ENCODE data around the gene XKR3.
"Not testable (repeated sequence)": the region's sequence is repeated elsewhere in the genome, so short reads cannot be mapped to it uniquely, and the experiment has no call there.

Gene XKR3

DNA sequence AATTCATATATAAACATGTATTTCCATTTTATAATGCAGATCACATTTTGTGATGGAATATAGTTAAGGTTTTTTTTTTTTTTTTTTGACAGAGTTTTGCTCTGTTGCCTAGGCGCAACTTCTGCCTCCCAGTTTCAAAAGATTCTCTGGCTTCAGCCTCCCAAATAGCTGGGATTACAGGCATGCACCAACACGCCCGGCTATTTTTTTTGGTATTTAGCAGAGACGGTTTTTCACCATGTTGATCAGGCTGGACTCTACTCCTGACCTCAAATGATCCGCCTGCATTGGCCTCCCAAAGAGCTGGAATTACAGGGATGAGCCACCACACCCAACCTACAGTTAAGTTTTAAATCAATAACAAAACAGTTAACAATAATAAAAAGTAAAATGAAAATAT, 18.8 kb downstream of the XKR3 start:
- no peak for DNase-seq (ENCODE audit: low read depth in 2 of 2)

DNA sequence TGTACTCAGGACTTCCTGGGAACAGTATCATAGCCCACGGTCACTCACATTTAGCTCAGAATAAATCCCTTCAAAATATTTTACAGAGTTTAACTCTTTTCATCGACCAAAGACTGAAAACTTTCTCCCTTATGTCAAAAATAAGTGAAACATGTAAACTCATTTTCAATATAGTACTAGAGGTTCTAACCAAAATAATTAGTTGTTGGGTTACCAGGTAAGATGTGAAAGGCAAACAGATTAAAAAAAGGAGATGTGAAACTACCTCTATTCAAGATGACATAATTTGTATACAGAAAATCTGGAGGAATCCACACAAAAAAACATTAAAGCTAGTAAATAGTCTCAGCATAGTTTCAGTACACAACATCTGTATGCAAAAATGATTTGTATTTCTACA, 20.3 kb downstream of the XKR3 start:
- DNase-seq (ENCODE audit: low read depth in 2 of 2) = no peak

DNA sequence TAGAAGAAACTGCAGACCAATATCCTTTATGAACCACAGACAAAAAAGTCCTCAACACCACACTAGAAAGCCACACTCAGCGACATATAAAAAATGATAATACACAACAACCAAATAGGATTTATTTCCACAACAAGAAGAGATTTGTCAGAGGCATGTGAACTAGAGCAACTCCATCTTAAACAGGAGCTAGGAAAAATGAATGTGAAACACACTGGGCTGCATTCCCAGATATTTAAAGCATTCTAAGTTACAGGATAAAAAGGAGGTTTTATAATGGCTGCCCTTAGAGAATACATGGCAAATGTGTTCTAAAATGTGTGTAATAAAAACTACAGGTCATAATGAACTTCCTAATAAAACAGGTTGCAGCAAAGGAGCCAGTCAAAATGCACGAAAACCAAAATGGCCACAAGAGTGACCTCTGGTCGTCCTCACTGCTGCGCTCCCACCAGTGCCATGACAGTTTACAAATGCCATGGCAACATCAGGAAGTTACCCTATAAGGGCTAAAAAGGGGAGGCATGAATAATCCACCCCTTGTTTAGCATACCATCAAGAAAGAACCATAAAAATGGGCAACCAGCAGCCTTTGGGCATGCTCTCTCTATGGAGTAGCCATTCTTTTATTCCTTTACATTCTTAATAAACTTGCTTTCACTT, 21.8 kb downstream of the XKR3 start:
- no peak for DNase-seq (ENCODE audit: low read depth in 2 of 2)

DNA sequence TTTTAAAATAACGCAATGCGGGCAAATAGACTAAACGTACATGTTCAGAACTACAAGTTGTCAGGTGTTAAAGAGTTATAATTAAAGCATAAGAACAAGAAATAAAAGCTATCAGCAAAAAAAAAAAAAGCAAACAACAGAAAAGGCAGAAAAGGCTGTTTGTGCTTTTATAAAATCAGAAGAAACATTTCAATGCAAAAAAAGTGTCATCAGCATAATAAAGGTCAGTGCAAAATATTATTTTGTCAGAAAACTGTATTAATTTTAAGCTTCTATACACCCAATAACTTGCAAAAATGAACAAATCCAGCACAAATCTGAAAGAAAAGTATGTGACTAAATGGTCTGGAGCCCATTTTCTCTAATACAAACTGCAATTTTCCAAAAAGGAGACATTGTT, 23.6 kb downstream of the XKR3 start:
- no peak for DNase-seq (ENCODE audit: low read depth in 2 of 2)

DNA sequence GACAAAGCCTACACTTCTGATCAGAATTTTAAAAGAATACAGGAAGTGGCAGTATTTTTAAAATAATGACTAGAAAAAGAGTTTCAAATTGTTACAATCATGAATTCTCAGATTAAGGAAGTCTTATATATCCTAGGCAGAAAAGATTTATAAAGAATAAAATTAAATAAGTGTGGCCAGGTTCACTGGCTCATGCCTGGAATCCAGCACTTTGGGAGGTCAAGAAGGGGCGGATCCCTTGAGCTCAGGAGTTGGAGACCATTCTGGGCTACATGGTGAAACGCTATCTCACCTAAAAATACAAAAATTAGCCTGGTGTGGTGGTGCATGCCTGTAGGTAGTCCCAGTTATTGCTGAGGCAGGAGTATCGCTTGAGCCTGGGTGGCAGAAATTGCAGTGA, 24.1 kb downstream of the XKR3 start:
- DNase-seq (ENCODE audit: low read depth in 2 of 2) = no peak

DNA sequence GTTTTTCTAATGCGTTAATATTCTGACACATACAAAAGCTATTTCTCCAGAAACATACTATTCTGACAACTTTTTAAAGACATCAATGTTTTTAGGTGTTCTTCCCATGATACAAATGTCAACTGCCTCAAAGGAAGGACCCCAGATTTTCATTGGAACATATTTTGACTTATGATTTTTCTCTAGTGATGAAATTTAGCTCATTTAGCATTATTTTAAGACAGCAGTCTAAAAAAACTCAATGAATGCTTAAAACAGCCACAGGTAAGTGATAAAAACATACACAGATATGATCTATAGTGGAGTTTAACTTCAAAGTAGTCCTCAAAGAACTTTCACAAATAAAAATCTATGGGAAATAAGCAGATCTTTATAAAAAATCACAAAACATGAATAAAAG, 24.9 kb downstream of the XKR3 start:
- DNase-seq (ENCODE audit: low read depth in 2 of 2) = no peak

DNA sequence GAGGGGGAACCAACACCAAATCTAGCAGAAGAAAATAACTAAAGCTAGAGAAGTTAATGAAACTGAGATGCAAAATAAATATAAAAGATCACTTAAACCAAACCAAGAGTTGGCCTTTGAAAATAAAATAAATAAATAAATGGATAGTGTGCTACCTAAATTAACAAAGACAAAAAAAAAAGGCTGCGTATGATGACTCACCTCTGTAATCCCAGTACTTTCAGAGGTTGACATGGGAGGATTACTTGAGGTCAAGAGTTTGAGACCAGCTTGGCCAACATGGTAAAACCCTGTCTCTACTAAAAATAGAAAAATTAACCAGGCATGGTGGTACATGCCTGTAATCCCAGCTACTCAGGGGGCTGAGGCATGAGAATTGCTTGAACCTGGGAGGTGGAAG, 29.7 kb downstream of the XKR3 start:
- not testable (repeated sequence) for DNase-seq (ENCODE audit: low read depth in 2 of 2)

DNA sequence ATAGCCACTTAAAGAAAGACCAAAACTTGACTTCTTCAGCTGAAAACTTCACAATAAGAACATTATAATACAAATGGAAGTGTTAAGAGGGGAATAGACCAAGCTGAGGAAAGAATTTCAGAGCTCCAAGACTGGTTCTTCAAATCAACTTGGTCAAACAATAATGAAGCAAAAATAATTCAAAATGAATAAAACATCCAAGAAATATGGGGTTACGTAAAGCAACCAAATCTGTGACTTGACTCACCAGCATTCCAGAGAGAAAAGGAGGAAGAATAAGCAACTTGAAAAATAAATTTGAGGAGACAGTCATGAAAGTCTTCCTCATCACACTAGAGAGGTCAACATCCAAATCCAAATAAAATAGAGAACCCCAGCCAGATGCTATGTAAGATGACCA, 31.4 kb downstream of the XKR3 start:
- no peak for DNase-seq (ENCODE audit: low read depth in 2 of 2)

DNA sequence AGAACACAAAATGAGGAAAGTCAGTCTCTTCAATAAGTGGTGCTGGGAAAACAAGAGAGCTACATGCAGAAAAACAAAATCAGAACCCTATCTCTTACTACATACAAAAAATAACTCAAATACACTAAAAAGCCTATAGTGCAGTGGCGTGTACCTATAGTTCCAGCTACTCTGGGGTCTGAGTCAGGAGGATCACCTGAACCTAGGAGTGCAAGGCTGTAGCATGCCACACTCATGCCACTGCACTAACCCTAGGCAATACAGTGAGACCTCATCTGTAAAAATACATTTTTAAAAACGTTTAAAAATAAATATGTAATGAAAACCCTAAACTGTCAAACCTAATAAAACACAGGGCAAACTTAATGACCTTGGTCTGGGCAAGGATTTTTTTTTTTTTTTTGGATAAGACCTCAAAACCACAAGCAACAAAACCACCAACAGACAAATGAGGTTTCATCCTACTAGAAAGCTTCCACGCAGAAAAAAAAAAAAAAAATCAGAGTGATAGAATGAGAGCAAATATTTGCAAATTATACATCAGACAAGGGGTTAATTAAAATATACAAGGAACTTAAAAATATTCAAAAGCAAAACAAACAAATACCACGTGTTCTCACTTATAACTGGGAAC, 35.2 kb downstream of the XKR3 start:
- no peak for DNase-seq (ENCODE audit: low read depth in 2 of 2)

DNA sequence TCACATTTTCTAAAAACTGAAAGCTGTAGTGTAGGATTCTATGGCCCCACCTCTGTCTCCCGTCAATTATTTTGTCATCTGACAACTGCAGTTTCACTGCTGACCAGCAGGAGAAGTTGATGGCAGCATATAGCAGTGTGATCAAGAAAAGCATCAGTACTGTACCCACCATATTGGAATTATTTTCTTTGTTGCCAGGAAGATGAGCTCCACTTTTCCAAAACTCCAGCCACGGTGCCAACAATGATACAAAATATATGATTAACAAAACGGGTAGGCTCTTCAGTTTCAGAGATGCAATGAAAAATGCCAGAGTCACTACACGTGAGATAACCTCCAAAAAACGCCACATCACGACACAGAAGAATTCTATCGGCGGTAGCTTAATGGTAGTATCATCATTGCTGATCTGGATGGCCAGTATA, 41.3 kb downstream of the XKR3 start:
- no peak for DNase-seq (ENCODE audit: low read depth in 2 of 2)

DNA sequence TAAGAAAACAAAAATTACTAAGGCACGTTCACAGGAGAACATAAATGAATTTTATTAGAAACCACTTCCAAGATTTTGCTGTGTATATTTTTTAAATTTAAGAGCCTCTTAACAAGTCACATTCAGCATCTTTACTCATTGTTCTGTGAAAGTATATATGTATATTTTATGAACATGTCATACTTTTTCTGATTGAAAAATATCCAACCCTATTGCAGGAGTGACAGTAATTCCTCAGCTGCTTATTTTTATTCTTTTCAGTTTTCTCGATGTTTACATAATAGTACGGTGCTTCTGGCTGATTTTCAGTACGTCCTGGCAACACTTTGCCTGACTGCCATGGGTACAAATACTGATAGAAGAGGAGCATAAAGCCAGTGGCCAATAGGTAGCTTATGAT, 41.8 kb downstream of the XKR3 start:
- DNase-seq (ENCODE audit: low read depth in 2 of 2) = no peak

DNA sequence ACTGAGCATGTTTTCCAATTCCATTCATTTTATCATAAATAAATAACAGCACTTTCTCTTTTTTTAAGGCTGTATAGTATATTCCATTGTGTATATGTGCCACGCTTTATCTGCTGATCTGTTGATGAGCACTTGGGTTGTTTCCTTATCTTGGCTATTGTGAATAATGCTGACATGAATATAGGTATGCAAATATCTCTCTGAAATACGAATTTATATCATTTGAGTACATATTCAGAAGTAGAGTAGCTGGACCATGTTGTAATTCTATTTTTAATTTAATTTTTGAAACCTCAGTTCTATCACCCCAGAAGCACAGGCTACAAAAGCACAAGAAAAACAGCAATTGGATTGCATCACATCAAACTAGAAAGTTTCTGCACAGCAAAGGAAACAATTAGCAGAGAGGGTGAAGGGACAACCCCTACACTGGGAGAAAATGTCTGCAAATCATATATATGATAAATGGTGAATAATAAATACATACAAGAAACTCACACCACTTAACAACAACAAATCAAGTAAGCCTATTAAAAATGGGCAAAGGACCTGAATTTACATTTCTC, 43.4 kb downstream of the XKR3 start:
- no peak for DNase-seq (ENCODE audit: low read depth in 2 of 2)

DNA sequence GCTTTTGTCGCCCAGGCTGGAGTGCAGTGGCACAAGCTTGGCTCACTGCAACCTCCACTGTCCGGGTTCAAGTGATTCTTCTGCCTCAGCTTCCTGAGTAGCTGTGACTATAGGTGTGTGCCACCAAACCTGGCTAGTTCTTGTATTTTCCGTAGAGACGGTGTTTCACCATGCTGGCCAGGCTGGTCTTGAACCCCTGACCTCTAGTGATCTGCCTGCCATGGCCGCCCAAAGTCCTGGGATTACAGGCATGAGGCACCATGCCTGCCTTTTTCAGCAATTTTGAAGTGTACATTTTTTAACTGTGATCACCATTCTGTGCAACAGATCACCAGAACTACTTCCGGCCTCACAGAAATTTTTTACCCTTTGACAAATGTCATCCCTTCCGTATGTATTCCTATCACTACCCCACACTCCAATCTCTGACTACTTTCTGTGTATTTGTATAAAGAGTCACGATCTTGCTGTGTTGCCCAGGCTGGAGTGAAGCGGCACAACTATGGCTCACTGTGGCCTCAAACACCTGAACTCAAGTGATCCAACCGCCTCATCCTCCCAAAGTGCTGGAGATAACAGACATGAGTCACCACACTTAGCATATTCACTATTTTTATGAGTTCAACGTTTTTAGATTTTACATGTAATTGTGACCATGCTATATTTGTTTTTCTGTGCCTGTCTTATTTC, 44.0 kb downstream of the XKR3 start:
- DNase-seq (ENCODE audit: low read depth in 2 of 2) = no peak

DNA sequence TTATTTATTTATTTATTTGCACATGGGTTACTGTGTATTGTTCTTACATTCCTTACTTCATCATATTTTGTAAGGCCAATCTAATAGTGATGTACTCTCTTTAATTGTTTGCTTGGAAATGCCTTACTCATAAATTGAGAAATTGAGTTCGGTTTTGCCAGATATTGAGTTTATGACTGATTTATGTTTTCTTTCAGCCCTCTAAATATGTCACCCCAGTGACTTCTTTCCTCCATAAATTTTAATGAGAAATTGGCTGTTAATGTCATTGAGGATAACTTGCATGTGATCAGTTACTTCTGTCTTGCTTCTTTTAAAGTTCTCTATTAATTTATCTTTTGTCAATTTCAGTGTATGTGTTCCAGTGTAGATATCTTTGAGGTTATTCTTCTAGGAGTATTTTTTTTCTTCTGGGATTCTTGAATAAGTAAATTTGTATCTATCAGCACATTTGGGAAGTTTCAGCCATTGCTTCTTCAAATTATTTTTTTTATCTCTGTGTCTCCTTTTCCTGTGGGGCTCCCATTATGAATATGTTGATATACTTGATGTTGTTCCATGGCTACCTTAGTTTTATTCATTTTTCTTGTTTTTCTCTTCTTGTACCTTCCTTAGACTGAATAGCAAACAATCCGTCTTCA, 47.8 kb downstream of the XKR3 start:
- DNase-seq (ENCODE audit: low read depth in 2 of 2) = no peak

DNA sequence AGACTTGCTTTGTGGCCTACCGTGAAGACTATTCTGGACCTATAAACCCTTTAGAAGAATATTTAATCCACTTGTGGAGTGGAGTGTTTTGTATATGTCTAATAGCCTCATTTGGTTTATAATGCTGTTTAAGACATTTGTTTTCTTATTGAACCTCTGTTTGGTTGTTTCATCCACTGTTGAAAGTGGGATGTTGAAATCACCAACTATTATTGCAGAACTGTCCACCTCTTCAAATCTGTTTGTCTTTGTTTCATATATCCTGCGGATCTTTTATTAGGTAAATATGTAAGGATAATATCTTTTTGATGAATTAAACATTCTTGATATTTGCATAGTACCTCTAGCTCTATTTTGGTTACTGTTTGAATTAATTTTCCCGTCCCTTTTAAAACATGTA, 49.1 kb downstream of the XKR3 start:
- DNase-seq (ENCODE audit: low read depth in 2 of 2) = no peak

DNA sequence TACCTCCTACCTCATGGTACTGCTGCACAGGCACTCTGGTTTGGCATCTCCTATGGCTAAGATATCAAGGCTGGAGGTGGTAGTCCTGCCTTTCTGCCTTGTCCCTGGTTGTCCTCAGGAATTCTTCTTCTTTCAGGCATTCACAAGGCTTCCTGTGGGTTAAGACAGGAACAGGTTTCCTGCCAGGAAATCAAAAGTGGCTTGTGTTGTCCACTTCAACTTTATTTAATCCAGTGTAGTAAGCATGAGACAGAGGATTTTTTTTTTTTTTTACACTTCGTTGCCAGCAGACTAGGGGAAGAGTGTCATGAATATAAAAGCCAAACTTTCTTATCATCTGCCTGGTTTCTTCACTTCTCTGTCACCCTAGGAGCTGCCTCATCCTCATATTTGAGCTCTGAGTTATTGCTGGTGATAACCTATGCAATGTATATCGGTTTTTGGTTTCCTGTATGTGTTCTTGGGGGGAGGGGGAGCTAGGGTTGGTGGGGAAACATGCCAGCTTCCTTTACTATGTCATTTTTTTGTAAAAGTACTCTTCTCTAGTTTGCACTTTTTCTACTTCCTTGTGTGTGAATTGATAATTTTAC, 50.2 kb downstream of the XKR3 start:
- DNase-seq (ENCODE audit: low read depth in 2 of 2) = no peak

DNA sequence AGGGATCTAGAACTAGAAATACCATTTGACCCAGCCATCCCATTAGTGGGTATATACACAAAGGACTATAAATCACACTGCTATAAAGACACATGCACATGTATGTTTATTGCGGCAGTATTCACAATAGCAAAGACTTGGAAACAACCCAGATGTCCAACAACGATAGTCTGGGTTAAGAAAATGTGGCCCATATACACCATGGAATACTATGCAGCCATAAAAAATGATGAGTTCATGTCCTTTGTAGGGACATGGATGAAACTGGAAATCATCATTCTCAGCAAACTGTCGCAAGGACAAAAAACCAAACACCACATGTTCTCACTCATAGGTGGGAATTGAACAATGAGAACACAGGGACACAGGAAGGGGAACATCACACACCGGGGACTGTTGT, 53.6 kb downstream of the XKR3 start:
- not testable (repeated sequence) for DNase-seq (ENCODE audit: low read depth in 2 of 2)

DNA sequence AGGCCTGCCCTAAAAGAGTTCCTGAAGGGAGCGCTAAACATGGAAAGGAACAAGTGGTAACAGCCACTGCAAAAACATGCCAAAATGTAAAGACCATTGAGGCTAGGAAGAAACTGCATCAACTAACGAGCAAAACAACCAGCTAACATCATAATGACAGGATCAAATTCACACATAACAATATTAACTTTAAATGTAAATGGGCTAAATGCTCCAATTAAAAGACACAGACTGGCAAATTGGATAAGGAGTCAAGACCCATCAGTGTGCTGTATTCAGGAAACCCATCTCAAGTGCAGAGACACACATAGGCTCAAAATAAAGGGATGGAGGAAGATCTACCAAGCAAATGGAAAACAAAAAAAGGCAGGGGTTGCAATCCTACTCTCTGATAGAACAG, 57.3 kb downstream of the XKR3 start:
- not testable (repeated sequence) for DNase-seq (ENCODE audit: low read depth in 2 of 2)

DNA sequence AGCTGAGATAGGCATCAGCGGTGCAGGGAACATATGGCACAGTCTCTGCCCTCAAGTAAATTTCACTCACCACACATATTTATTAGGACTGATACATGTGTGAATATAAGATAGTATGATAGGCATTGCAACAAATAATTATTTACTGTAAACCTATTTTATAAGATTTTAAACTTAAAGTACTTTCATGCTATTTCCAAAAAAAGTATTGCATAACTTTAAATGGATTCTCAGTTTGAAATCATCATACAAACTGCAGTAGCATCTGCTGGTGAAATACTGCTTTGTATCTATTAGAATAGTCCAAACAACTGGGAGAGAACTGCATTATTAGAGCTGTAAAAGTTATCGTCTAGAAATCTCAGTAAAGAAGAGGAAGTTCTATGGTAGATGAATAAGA, 63.0 kb downstream of the XKR3 start:
- not testable (repeated sequence) for DNase-seq (ENCODE audit: low read depth in 2 of 2)

DNA sequence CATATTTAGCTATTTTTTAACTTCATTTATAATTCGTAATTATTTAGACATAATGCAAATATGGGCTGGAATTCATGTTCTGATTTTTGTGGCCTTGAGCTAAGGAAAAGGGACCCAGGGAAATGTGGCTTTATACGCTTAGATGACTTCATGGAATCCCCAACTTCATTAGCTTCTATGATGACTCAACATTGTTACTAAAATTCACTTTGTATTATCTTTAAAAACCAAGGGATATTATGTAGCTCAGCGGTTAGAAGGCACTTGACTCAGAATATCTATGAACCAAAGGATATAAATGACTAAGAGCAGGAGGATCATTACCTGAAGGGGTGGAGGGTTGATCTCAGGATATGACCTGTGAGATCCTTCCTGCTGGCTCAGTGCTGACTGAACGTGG, 64.8 kb downstream of the XKR3 start:
- not testable (repeated sequence) for DNase-seq (ENCODE audit: low read depth in 2 of 2)

DNA sequence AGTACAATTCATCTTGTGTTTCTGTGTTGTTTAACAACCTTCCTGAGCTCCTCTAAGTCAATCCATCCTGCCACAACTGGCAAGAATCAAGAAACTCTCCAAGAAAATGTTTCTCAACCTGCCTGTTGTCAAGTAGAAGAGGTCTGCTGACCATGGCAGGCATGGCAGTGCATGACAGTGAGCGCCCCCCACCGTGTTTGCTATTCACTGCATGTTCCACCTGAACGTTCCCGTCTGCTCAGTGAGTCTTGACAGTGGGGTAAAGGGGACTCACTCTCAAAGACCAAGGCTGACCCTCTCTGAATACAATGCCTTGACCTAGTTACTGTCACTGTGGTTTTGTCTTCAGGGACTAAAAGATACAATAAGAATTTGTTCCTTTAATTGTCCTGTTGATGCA, 75.9 kb downstream of the XKR3 start:
- not testable (repeated sequence) for DNase-seq (ENCODE audit: low read depth in 2 of 2)

Measured in stimulated activated CD4-positive, alpha-beta T cell treated with anti-CD3 and anti-CD28 coated beads, Interleukin-15, amount 100 ng/mL, for 48 hours (primary cell).